Fibroblast of peridontal ligament (primary cell): ENCODE data around the gene MYADM.

Experiments
- DNase-seq: peaks from one replicate; pipeline ENCODE4 v3.0.0-alpha.2; 2010; ENCODE audit errors: extremely low read depth

MYADM gene

DNA sequence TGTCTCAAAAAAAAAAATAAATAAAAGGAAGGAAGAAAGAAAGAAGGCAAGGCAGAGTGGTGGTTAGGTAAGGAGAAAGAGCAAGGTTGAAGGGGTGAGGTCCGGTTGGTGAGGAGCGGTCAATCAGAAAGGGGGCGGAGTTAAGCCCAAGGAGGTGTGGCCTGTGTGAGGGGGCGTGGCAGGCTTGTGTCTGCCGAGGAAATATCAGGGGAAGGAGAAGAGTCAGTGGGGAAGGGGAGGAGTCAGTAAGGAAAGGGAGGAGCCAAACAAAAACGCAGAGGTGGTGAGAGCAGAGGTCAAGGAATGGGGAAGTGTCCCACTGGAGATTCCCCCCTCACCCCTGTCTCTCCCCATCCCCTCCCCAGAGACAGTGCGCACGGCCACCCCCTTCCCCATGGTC is 47.3 kb downstream of the MYADM start:
- DNase-seq: no peak

DNA sequence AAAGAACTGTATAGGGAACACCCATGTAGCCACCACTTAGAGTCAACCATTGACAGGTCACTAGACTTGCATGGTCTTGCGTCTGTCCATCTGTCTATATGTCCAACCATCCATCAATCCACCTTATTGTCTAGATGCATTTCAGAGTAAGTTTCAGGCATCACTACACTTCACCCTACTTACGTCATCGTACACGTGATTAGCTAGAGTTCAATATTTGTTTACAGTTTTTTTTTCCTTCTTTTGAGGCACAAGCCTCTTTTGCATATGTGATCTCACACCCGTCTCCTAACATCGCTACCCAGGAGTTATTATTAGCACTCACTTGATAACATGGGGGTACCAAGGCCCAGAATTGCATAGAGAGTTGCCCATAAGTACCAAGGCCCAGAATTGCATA is 48.3 kb downstream of the MYADM start:
- no peak for DNase-seq

DNA sequence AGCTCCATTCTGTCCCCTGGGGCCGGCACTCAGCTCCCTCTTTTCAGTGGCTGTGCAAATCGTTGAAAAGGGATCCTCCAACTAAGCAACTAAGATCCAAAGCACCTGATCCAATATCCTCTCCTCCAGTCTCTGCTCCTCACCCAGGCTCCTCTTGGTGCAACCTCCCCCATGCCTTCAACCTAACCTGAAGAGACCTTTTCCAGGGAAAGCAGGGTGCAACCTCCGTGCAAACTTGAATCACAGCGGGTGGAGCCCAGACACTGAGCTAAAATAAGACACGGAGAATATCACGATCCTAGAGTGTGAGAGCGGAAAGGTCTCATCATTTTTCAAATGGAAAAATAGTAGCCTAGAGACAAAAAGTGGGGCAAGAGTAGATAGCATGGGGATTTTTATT is 49.7 kb downstream of the MYADM start:
- no peak for DNase-seq
